ENCODE measurements around the gene CCDC24.

Gene CCDC24

DNA sequence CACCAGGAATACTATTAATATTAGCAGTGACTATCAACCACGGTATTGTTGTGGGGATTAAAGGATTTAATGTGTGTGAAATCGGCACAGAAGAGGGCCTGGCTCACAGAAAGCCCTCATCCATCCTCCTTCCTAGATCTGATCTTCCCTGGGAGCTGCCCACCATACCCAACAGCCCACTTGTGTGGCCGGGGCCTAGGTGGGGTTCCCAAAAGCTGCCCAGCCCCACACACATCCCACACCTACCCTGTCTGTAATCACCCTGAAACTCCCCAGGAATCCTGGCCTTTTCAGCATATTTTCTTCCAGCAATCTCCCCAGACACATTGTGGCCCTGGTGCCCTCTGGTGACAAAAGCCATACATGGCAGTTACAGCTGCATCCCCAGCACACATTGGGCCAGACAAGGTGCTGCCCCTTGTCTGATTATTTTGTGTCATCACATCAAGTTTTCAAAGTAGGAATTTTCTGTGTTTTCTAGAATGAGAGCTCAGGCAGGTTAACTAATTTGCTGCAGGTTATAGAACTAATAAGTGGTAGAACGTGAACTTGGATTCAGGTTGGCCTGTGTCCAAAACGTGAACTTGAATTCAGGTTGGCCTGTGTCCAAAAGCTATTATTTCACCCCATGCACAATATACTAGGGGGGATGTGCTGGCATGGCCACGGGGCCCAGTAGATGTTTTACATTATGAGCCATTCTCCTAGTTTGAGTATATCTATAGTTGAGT is 45.2 kb downstream of the CCDC24 start:
- in situ Hi-C loops (cut with MboI; ENCODE audit: low sequenced_read_pairs): loop anchor here (25.0 kb wide), 1 partner anchor 499 kb away; the partner anchor contains the start of gene PTPRF

DNA sequence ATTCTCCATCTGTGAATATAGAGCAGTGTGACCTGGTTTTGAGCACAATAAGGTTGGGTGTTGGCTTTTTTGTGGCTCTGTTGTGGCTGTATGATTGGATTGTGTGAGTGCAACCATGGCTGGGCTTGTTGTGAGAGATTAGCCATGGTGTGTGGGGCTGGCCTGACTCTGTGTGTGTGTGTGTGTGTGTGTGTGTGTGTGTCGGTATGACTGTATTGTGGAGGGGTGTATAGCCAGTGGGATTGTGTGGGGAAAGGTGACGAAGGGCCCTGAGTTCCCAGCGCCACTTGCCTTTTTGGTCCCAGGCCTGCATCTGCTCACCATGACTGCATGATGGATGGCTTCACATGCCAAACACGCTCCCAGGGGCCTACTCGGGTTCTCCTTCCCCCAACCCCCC is 45.8 kb downstream of the CCDC24 start:
- in situ Hi-C loops (cut with MboI; ENCODE audit: low sequenced_read_pairs): loop anchor here (25.0 kb wide), 1 partner anchor 500 kb away; the partner anchor contains the start of gene PTPRF

GRCh38 chr1:44038876-44039657 is 47.7 kb downstream of the CCDC24 start:
- in situ Hi-C loops (cut with MboI; ENCODE audit: low sequenced_read_pairs): loop anchor here (25.0 kb wide), 1 partner anchor 502 kb away; the partner anchor contains the start of gene PTPRF

DNA sequence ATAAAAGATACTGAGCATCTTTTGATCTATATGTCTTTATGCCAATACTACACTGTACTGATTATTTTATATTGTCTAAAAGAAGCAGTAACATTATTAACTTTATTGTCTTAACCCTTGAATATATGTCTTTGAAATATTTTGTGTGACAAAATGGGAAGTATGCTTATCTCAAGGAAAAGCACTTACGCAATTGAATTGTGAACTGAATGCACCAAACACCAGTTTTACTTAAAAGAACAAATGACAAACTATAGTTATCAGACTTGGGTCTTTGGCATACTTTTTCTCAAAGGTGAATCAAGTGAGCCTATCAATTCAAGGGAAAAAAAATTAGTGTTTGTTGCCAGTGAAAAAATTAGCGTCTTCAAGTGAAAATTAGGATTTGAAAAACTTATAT is 49.0 kb downstream of the CCDC24 start:
- in situ Hi-C loops (cut with MboI; ENCODE audit: low sequenced_read_pairs): loop anchor here (25.0 kb wide), 1 partner anchor 503 kb away; the partner anchor contains the start of gene PTPRF

DNA sequence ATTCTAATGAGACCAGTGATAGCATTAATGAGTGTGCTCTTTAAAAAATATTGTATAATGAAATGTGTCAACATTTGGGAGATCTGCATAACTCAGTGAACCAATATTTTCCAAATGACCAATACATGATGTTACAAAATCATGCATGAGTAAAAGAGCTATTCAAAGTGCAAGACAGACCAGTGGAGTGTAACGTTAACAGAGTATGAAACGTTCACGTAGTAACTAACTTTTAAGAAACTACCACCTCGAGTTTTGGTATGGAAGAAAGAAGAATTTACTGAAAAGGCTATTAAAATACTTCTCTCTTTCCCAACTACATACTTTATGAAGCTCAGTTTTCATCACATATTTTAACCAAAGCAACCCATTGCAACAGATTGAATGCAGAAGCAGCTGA is 49.4 kb downstream of the CCDC24 start:
- in situ Hi-C loops (cut with MboI; ENCODE audit: low sequenced_read_pairs): loop anchor here (25.0 kb wide), 1 partner anchor 504 kb away; the partner anchor contains the start of gene PTPRF

DNA sequence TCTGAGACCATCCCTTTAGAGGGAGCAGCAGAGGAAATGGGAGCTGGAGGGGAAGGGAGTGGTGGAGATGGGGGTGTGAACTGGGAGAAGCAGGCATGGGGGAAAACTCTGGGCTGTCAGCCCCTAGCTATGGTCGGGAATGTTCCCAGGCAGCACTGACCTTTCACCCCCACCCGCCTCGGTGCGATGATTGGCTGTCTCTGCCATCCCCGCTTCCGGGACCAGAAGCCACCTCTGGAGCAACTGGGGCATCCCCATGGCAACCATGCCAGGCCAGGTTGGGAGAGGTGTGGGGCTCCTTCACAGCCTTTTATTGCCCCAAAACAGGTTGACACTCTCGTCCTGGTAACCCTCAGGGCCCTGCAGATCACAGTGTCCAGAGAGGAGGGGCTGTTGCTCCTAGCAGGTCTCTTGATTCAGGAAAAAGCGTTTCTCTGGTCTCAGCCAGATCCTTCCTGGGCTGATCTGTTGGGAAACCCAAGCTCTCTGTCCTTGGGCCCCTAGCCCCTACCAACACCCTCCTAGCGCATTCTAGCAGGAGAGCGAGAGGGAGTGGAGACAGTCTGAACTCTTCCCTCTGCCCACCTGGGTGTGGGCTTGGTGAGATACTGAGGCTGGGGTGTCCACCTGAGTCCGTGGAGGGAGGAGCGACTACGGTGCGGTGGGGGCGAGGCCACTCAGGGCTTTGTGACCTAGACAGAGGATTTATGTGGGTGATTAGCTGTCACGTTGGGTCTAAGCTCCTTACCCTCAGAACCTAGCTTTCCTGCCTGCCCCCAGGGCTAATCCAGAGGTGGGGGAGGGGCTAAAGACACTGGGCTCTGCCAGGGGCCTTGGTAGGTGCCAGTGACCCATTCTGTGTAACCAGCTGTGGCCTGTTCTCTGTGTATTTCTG is 52.0 kb downstream of the CCDC24 start:
- in situ Hi-C loops (cut with MboI; ENCODE audit: low sequenced_read_pairs): loop anchor here (25.0 kb wide), 1 partner anchor 506 kb away; the partner anchor contains the start of gene PTPRF

GRCh38 chr1:44044071-44044801 is 52.8 kb downstream of the CCDC24 start:
- in situ Hi-C loops (cut with MboI; ENCODE audit: low sequenced_read_pairs): loop anchor here (25.0 kb wide), 1 partner anchor 507 kb away; the partner anchor contains the start of gene PTPRF

DNA sequence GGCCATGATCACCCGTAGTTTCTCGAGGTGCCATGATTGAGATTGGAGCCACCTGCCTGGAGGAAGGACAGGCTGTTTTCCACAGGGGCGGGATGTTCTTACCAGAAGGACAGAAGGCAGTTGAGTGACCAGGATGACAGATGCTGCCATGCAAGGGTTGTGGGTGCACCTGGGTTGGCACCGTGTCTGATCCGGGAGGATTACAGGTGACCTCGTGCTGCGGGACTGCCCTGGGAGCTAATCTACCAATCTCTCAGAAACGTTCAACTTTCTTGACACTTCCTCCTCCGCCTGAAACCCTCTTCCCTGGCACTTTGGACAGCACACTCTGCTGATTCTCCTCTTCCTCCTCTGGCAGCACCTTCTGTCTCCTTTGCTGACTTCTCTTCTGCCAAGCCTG is 53.7 kb downstream of the CCDC24 start:
- in situ Hi-C loops (cut with MboI; ENCODE audit: low sequenced_read_pairs): loop anchor here (25.0 kb wide), 1 partner anchor 508 kb away; the partner anchor contains the start of gene PTPRF
